Endothelial cell of umbilical vein (primary cell): ENCODE results near the gene GPR153. TPM values are rescaled to one million over a fixed set of nuclear protein-coding genes. Genes with fewer than 3 reads are reported as not detected.

Source experiments
- BruUV-seq: library from RNA; stranded (reverse); fragments of 400-500 nt; replicated peaks from 2 replicates; lab custom pipeline; 2021; lab: Mats Ljungman, UMichigan
- CTCF ChIA-PET: fragments of 300-600, 350-600 bp; sonication (Branson Sonifier 250); formaldehyde crosslinking; loops from one replicate; lab custom pipeline; 2021; ENCODE audit warnings: antibody characterized with exemption, inconsistent platforms; lab: Charles Lee
- POLR2A ChIA-PET: fragments of 300-600, 350-600 bp; sonication (Branson Sonifier 250); formaldehyde crosslinking; loops from one replicate; lab custom pipeline; 2021; ENCODE audit warnings: antibody characterized with exemption, inconsistent platforms; lab: Charles Lee
- DNase-seq: peaks from one replicate; pipeline ENCODE4 v3.0.0-alpha.2; 2011; ENCODE audit warnings: low read depth, low spot score
- FAIRE-seq: peaks from 2 replicates; lab custom pipeline; 2011; peaks lifted over from hg19 to GRCh38; lab: Jason Lieb, UNC
- H2AFZ ChIP-seq: 2 replicates; pipeline ENCODE4 v1.6.0; 2012; ENCODE audit warnings: low read depth, low read length, control low read depth, inconsistent platforms
- H3K27ac ChIP-seq: 2 replicates; pipeline ENCODE4 v1.5.1; 2011; ENCODE audit warnings: low read depth, mild to moderate bottlenecking, control low read depth, low read length, moderate library complexity; ENCODE audit not compliant: insufficient read depth
- H3K27me3 ChIP-seq, 2 experiments: 2 replicates each; pipeline versions ENCODE4 v1.6.0 to v1.6.1; 2011; ENCODE audit warnings: low read length in 2 of 2, mixed read lengths in 1 of 2; ENCODE audit not compliant: control insufficient read depth in 2 of 2, insufficient read depth in 2 of 2
- H3K36me3 ChIP-seq, 2 experiments: 2 replicates in 1 of 2; 3 replicates in 1 of 2; pipeline ENCODE4 v1.5.1; 2011; ENCODE audit warnings: low read length in 2 of 2, mild to moderate bottlenecking in 1 of 2, moderate library complexity in 1 of 2; ENCODE audit not compliant: control insufficient read depth in 2 of 2, insufficient read depth in 2 of 2; ENCODE audit errors: extremely low read depth in 1 of 2
- H3K4me1 ChIP-seq: 3 replicates; pipeline ENCODE4 v1.5.1; 2011; ENCODE audit warnings: mild to moderate bottlenecking, low read length; ENCODE audit not compliant: control insufficient read depth, insufficient read depth; ENCODE audit errors: extremely low read depth
- H3K4me2 ChIP-seq: 2 replicates; pipeline ENCODE4 v1.6.1; 2011; ENCODE audit warnings: low read length, control low read depth, mixed read lengths; ENCODE audit not compliant: insufficient read depth
- H3K4me3 ChIP-seq, 3 experiments: fragments of 200-600 bp in 1 of 3; sonication (generic), shearing (Covaris generic) in 1 of 3; replicated peaks in 1 of 3; 2 replicates each; pipeline ENCODE4 v1.5.1; 2011 to 2016; ENCODE audit warnings: control low read depth in 3 of 3, low read length in 3 of 3, mild to moderate bottlenecking in 2 of 3, inconsistent platforms in 1 of 3, low read depth in 1 of 3, moderate library complexity in 1 of 3; ENCODE audit not compliant: insufficient read depth in 1 of 3
- H3K79me2 ChIP-seq: 2 replicates; pipeline ENCODE4 v1.6.0; 2012; ENCODE audit warnings: low read length, inconsistent platforms; ENCODE audit not compliant: control insufficient read depth, insufficient read depth
- H3K9ac ChIP-seq: replicated peaks from 2 replicates; pipeline ENCODE3; 2011; ENCODE audit warnings: low read length, control low read depth; ENCODE audit not compliant: insufficient read depth; ENCODE audit errors: extremely low read depth
- H3K9me1 ChIP-seq: replicated peaks from 3 replicates; pipeline ENCODE4 v1.6.0; 2011; ENCODE audit warnings: mild to moderate bottlenecking, low read length; ENCODE audit not compliant: control insufficient read depth, insufficient read depth; ENCODE audit errors: extremely low read depth
- H3K9me3 ChIP-seq: replicated peaks from 2 replicates; pipeline ENCODE4 v1.5.1; 2012; ENCODE audit warnings: low read length, inconsistent platforms; ENCODE audit not compliant: control insufficient read depth, insufficient read depth
- H4K20me1 ChIP-seq: replicated peaks from 2 replicates; pipeline ENCODE3; 2011; ENCODE audit warnings: mild to moderate bottlenecking, low read length; ENCODE audit not compliant: control insufficient read depth, insufficient read depth; ENCODE audit errors: extremely low read depth
- CTCF ChIP-seq, 2 donors: IDR thresholded peaks; 1 replicate in 1 of 2; 2 replicates in 1 of 2; pipeline ENCODE4 v1.5.1; 2011; ENCODE audit warnings: low read length in 2 of 2, mild to moderate bottlenecking in 2 of 2, moderate library complexity in 2 of 2, control low read depth in 1 of 2, inconsistent platforms in 1 of 2, low read depth in 1 of 2; ENCODE audit not compliant: insufficient read depth in 1 of 2; ENCODE audit errors: extremely low read depth in 1 of 2
- EZH2 ChIP-seq: IDR thresholded peaks from 2 replicates; pipeline ENCODE4 v1.6.1; 2012; ENCODE audit warnings: borderline replicate concordance, low read depth, mild to moderate bottlenecking, moderate library complexity, low read length, inconsistent platforms; ENCODE audit not compliant: severe bottlenecking
- FOS ChIP-seq: IDR thresholded peaks from 2 replicates; pipeline ENCODE4 v1.6.1; 2011; ENCODE audit warnings: mild to moderate bottlenecking, low read length, moderate library complexity, borderline replicate concordance; ENCODE audit not compliant: insufficient read depth
- GATA2 ChIP-seq: IDR thresholded peaks from 2 replicates; pipeline ENCODE4 v1.7.0; 2011; ENCODE audit warnings: low read depth, mild to moderate bottlenecking, moderate library complexity, mixed read lengths, low read length; ENCODE audit not compliant: insufficient read length, insufficient read depth
- JUN ChIP-seq: IDR thresholded peaks from 2 replicates; pipeline ENCODE4 v1.6.1; 2011; ENCODE audit warnings: borderline replicate concordance, low read depth; ENCODE audit not compliant: insufficient read length, insufficient read depth
- MAX ChIP-seq: IDR thresholded peaks from 2 replicates; pipeline ENCODE4 v1.6.1; 2011; ENCODE audit not compliant: insufficient read depth, insufficient read length
- MYC ChIP-seq: IDR thresholded peaks from one replicate; pipeline ENCODE4 v1.6.1; 2011; ENCODE audit warnings: mild to moderate bottlenecking, low read depth, low read length
- POLR2A ChIP-seq: IDR thresholded peaks from 2 replicates; pipeline ENCODE4 v1.6.1; 2012; ENCODE audit warnings: low read depth, mild to moderate bottlenecking, control low read depth, low read length
- POLR2AphosphoS5 ChIP-seq: IDR thresholded peaks from 2 replicates; pipeline ENCODE4 v1.6.1; 2012; ENCODE audit warnings: low read depth, mild to moderate bottlenecking, control low read depth, low read length, moderate library complexity; ENCODE audit not compliant: insufficient read depth
- dilution Hi-C: fragments of 300-500 bp; cut with MboI; formaldehyde crosslinking; loops from one replicate; pipeline ENCODE4 v1.15.0; 2019; ENCODE audit warnings: low sequenced_read_pairs; ENCODE audit not compliant: extremely low pct_ligation_motif_present
- intact Hi-C: fragments of 100-400 bp; cut with micrococcal nuclease; formaldehyde crosslinking; loops from one replicate; pipeline ENCODE4 v1.10.0; 2022
- polyA plus RNA-seq, 4 experiments: library from polyadenylated mRNA; depleted of rRNA in 3 of 4; stranded (reverse) in 3 of 4; unstranded in 1 of 4; fragments of >200 nt; gene quantifications; 2 replicates each; pipeline versions ENCODE4 v1.2.1 to v1.2.3, GENCODE V29; 2011 to 2012; ENCODE audit warnings: missing spikeins in 1 of 4
- total RNA-seq: library from RNA; stranded (reverse); gene quantifications from 2 replicates; pipeline ENCODE4 v1.2.3, GENCODE V29; 2021

GPR153 gene
- total and polyA plus RNA-seq, 2 donors (not counting 3 experiments of a cell fraction or from before 2014, with no cell fraction given): 3.1 to 3.9 TPM

GRCh38 chr1:6251681-6252373 lies 9.1 kb downstream of the GPR153 start:
- TF ChIP-seq GATA2: no peak
- no peak for TF ChIP-seq EZH2
- no peak for TF ChIP-seq POLR2AphosphoS5
- TF ChIP-seq JUN: no peak
- TF ChIP-seq FOS: no peak
- no peak for TF ChIP-seq POLR2A
- no peak for TF ChIP-seq CTCF (IDR thresholded peaks at IDR 0.05; ENCODE audit: extremely low read depth in 1 of 2, insufficient read depth in 1 of 2, low read depth in 1 of 2, low read length in 2 of 2)
- TF ChIP-seq MAX: no peak
- TF ChIP-seq MYC: no peak
- H3K9ac ChIP-seq: no peak overlapping the region
- CTCF ChIA-PET: interaction anchor here (7.8 kb wide), 1 partner anchor 86 kb away, joined by 208 read pairs; no protein-coding TSS in a partner anchor
- H4K20me1 ChIP-seq: no peaks in the 10 kb centered on the region
- no peaks in the 10 kb centered on the region for H3K9me3 ChIP-seq
- intact Hi-C loops: no loop called here
- H2AFZ ChIP-seq: no peak overlapping the region
- no peaks in the 10 kb centered on the region for H3K4me1 ChIP-seq
- no peaks in the 10 kb centered on the region for H3K79me2 ChIP-seq
- no peaks in the 10 kb centered on the region for H3K9me1 ChIP-seq
- no TSS peak for BruUV-seq
- no peak for DNase-seq
- H3K4me3 ChIP-seq: no peak overlapping the region
- POLR2A ChIA-PET: no interaction called here
- no peak overlapping the region for H3K27ac ChIP-seq
- FAIRE-seq: no peak
- H3K4me2 ChIP-seq: no peak overlapping the region
- peaks cover 3 to 10% of the 10 kb centered on the region in 2 experiments for H3K27me3 ChIP-seq
- no peaks in the 10 kb centered on the region for H3K36me3 ChIP-seq
- dilution Hi-C loops: no loop called here
